HepG2 (cell line): Measurements from ENCODE around the gene ATG7. TPM values are rescaled to one million over a fixed set of nuclear protein-coding genes. Genes with fewer than 3 reads are reported as not detected.

Experiments
- ATAC-seq: fragments of 200-7000 bp; cut with Tn5 transposase; 3 replicates; pipeline ENCODE4 v1.9.1; 2020; ENCODE audit warnings: mild to moderate bottlenecking, moderate library complexity
- Bru-seq: library from RNA; stranded (reverse); fragments of 400-500 nt; gene quantifications from one replicate; lab custom pipeline; 2021; lab: Mats Ljungman, UMichigan
- BruChase-seq, 2 experiments: library from RNA; stranded (reverse); fragments of 400-500 nt; gene quantifications; one replicate each; lab custom pipeline; 2021; lab: Mats Ljungman, UMichigan
- BruUV-seq: library from RNA; stranded (reverse); fragments of 400-500 nt; replicated peaks from 2 replicates; lab custom pipeline; 2021; lab: Mats Ljungman, UMichigan
- CTCF ChIA-PET: fragments of 300-600 bp; formaldehyde crosslinking; extraction: SDS; loops from one replicate; lab custom pipeline; 2021; ENCODE audit warnings: low total read pairs, inconsistent platforms, low intra/inter-chr PET ratio; lab: Yijun Ruan, JAX
- POLR2A ChIA-PET: fragments of 350-600 bp; sonication (Branson Sonifier 250); formaldehyde crosslinking; loops from one replicate; lab custom pipeline; 2020; ENCODE audit warnings: antibody characterized with exemption, inconsistent platforms; lab: Yijun Ruan, JAX
- DNase-seq: peaks from one replicate; pipeline ENCODE4 v3.0.0-alpha.2; 2015; ENCODE audit warnings: low spot score
- FAIRE-seq: peaks from 3 replicates; lab custom pipeline; 2011; peaks lifted over from hg19 to GRCh38; lab: Jason Lieb, UNC
- H2AFZ ChIP-seq: one replicate; pipeline ENCODE4 v1.6.1; 2011; ENCODE audit warnings: low read length, inconsistent platforms
- H3K27ac ChIP-seq: fragments of 300-600 bp; 3 replicates; pipeline ENCODE4 v1.8.0; 2011; ENCODE audit warnings: mixed run types, mild to moderate bottlenecking, mixed read lengths, low read length, inconsistent platforms; ENCODE audit not compliant: insufficient read depth; ENCODE audit errors: extremely low read length
- H3K27me3 ChIP-seq, 2 experiments: fragments of 200-600 bp in 1 of 2; 2 replicates in 1 of 2; 3 replicates in 1 of 2; pipeline versions ENCODE4 v1.6.0 to v1.8.0; 2011; ENCODE audit warnings: low read length in 2 of 2, mild to moderate bottlenecking in 2 of 2, moderate library complexity in 2 of 2, inconsistent platforms in 1 of 2; ENCODE audit not compliant: insufficient read depth in 2 of 2, control insufficient read depth in 1 of 2
- H3K36me3 ChIP-seq, 2 experiments: fragments of 200-600 bp in 1 of 2; replicated peaks in 1 of 2; 2 replicates in 1 of 2; 3 replicates in 1 of 2; pipeline versions ENCODE4 v1.5.1 to v1.8.0; 2011; ENCODE audit warnings: low read length in 2 of 2, inconsistent platforms in 1 of 2; ENCODE audit not compliant: insufficient read depth in 2 of 2, control insufficient read depth in 1 of 2
- H3K4me1 ChIP-seq: 2 replicates; pipeline ENCODE4 v1.5.1; 2012; ENCODE audit warnings: low read length, inconsistent platforms; ENCODE audit not compliant: insufficient read depth
- H3K4me2 ChIP-seq: 2 replicates; pipeline ENCODE4 v1.6.0; 2011; ENCODE audit warnings: low read depth, low read length, inconsistent platforms
- H3K4me3 ChIP-seq, 3 experiments: fragments of 200-600 bp in 1 of 3; sonication (generic), shearing (Covaris generic) in 1 of 3; replicated peaks in 1 of 3; 2 replicates each; pipeline ENCODE4 v1.5.1; 2011 to 2016; ENCODE audit warnings: low read length in 3 of 3, inconsistent platforms in 2 of 3, low read depth in 2 of 3, mild to moderate bottlenecking in 2 of 3, control low read depth in 1 of 3, mixed read lengths in 1 of 3; ENCODE audit not compliant: insufficient read depth in 1 of 3
- H3K79me2 ChIP-seq: one replicate; pipeline ENCODE4 v1.6.1; 2011; ENCODE audit warnings: low read length, inconsistent platforms; ENCODE audit not compliant: insufficient read depth
- H3K9ac ChIP-seq: 2 replicates; pipeline ENCODE4 v1.6.0; 2011; ENCODE audit warnings: mild to moderate bottlenecking, low read depth, low read length, inconsistent platforms; ENCODE audit not compliant: insufficient read depth
- H3K9me3 ChIP-seq: 2 replicates; pipeline ENCODE4 v1.5.1; 2012; ENCODE audit warnings: mild to moderate bottlenecking, low read length
- H4K20me1 ChIP-seq: 2 replicates; pipeline ENCODE4 v1.6.0; 2011; ENCODE audit warnings: inconsistent platforms, mild to moderate bottlenecking, low read length, moderate library complexity; ENCODE audit not compliant: insufficient read depth
- ATF3 ChIP-seq: sonication (generic); formaldehyde crosslinking; IDR thresholded peaks from 2 replicates; pipeline ENCODE4 v1.4.0; 2020; ENCODE audit warnings: missing genetic modification reagents
- GTF3A ChIP-seq: sonication (generic); formaldehyde crosslinking; conservative IDR thresholded peaks from 2 replicates; pipeline ENCODE4 v1.4.0; 2020; ENCODE audit warnings: mild to moderate bottlenecking, missing genetic modification reagents
- HNRNPLL ChIP-seq: fragments of 200-400 bp; formaldehyde crosslinking; IDR thresholded peaks from 2 replicates; pipeline ENCODE4 v1.6.1; 2017; ENCODE audit warnings: mild to moderate bottlenecking, low read depth, low read length; ENCODE audit not compliant: poor library complexity, severe bottlenecking
- HOMEZ ChIP-seq: IDR thresholded peaks from 2 replicates; pipeline ENCODE4 v1.6.1; 2016; ENCODE audit warnings: low read depth
- SP1 ChIP-seq, 2 experiments: fragments of 450-650 bp in 1 of 2; sonication (generic) in 1 of 2; formaldehyde crosslinking in 1 of 2; IDR thresholded peaks; 2 replicates each; pipeline versions ENCODE4 v1.4.0 to v1.6.1; 2016 to 2020; ENCODE audit warnings: missing genetic modification reagents in 1 of 2
- TP53 ChIP-seq: sonication (generic); formaldehyde crosslinking; conservative IDR thresholded peaks from 2 replicates; pipeline ENCODE4 v1.4.0; 2020; ENCODE audit warnings: missing genetic modification reagents
- ZFP41 ChIP-seq: sonication (generic); formaldehyde crosslinking; IDR thresholded peaks from 2 replicates; pipeline ENCODE4 v1.4.0; 2020; ENCODE audit warnings: mild to moderate bottlenecking, missing genetic modification reagents, borderline replicate concordance
- ZNF326 ChIP-seq: sonication (generic); formaldehyde crosslinking; IDR thresholded peaks from 2 replicates; pipeline ENCODE4 v1.4.0; 2020; ENCODE audit warnings: missing genetic modification reagents, borderline replicate concordance
- ZNF556 ChIP-seq: sonication (generic); formaldehyde crosslinking; IDR thresholded peaks from 2 replicates; pipeline ENCODE4 v1.4.0; 2020; ENCODE audit warnings: mild to moderate bottlenecking, missing genetic modification reagents, borderline replicate concordance
- ZNF629 ChIP-seq: sonication (generic); formaldehyde crosslinking; conservative IDR thresholded peaks from 2 replicates; pipeline ENCODE4 v1.5.0; 2020; ENCODE audit warnings: missing genetic modification reagents
- WGBS: methylation state at CpG from one replicate; pipeline ENCODE4 v1.1.6; 2017; ENCODE audit warnings: low lambda C conversion rate; 5-methylcytosine and 5-hydroxymethylcytosine counted together
- in situ Hi-C: cut with HindIII; loops from 2 replicates; pipeline ENCODE4 v1.10.0; 2017; ENCODE audit warnings: low pct_unique_long_range_greater_than_20kb; ENCODE audit not compliant: extremely low pct_ligation_motif_present
- intact Hi-C: fragments of 100-400 bp; cut with micrococcal nuclease; formaldehyde crosslinking; loops from one replicate; pipeline ENCODE4 v1.10.0; 2022; ENCODE audit not compliant: unreplicated experiment
- long read RNA-seq, 2 experiments: library from RNA in 1 of 2; library from polyadenylated mRNA in 1 of 2; stranded (forward) in 1 of 2; unstranded in 1 of 2; transcript quantifications; one replicate each; pipeline ENCODE4 v2.0.0, GENCODE V29; 2019 to 2022
- polyA minus RNA-seq, 3 experiments: library from RNA; depleted of rRNA, polyadenylated mRNA; stranded (reverse); fragments of >200 nt; gene quantifications; 2 replicates each; pipeline ENCODE4 v1.2.3, GENCODE V29; 2011; ENCODE audit warnings: low replicate concordance in 1 of 3
- polyA plus RNA-seq, 8 experiments: library from polyadenylated mRNA; depleted of rRNA in 3 of 8; stranded (reverse) in 7 of 8; unstranded in 1 of 8; fragments of >200 nt; fragmentation: Illumina TruSeq in 4 of 8; extraction: Trizol in 4 of 8; gene quantifications; 2 replicates each; pipeline versions ENCODE4 v1.2.1 to v1.2.3, GENCODE V29; 2011 to 2016; ENCODE audit warnings: low read depth in 4 of 8, missing spikeins in 1 of 8, mixed read lengths in 1 of 8; ENCODE audit not compliant: insufficient read depth in 1 of 8
- total RNA-seq, 5 experiments: library from RNA; depleted of rRNA; stranded (reverse); fragments of >200 nt; fragmentation: Illumina TruSeq; extraction: Trizol; gene quantifications; 2 replicates each; pipeline ENCODE4 v1.2.3, GENCODE V29; 2016; ENCODE audit warnings: low read depth in 1 of 5
- TF ChIP-seq, protein P1 (sequence below): sonication (generic); formaldehyde crosslinking; IDR thresholded peaks from 2 replicates; pipeline ENCODE4 v1.4.0; 2020; ENCODE audit warnings: missing genetic modification reagents, mild to moderate bottlenecking, borderline replicate concordance

ATG7 gene
- total RNA-seq (2016; rRNA removed; fragmentation: Illumina TruSeq; extraction: Trizol) (22.1 and 31.4 TPM in 2 replicates), polyA plus RNA-seq (2011; rRNA removed) (7.8 and 7.9 TPM in 2 replicates), polyA minus RNA-seq (2011; rRNA and poly(A)+ RNA removed; ENCODE audit: low replicate concordance) (20.6 and 45.9 TPM in 2 replicates), Bru-seq, nascent RNA (percentile 53 among the genes with signal in this experiment), BruChase-seq, experiment 1, labeled RNA remaining after a 6-hour chase (percentile 48 among the genes with signal in this experiment), BruChase-seq, experiment 2, labeled RNA remaining after a 2-hour chase (percentile 57 among the genes with signal in this experiment)
- 15.8 and 23.9 TPM in 2 replicates for total RNA-seq (2016; cell fraction: cytosol; rRNA removed; fragmentation: Illumina TruSeq; extraction: Trizol; ENCODE audit: low read depth)
- 23.4 and 25.5 TPM in 2 replicates for total RNA-seq (2016; cell fraction: insoluble cytoplasmic fraction; rRNA removed; fragmentation: Illumina TruSeq; extraction: Trizol)
- total RNA-seq (2016; cell fraction: membrane; rRNA removed; fragmentation: Illumina TruSeq; extraction: Trizol) = 12.2 and 17.6 TPM in 2 replicates
- total RNA-seq (2016; cell fraction: nucleus; rRNA removed; fragmentation: Illumina TruSeq; extraction: Trizol) = 30.5 and 30.8 TPM in 2 replicates
- polyA plus RNA-seq (2011; cell fraction: cytosol; rRNA removed) = 8.6 and 9.9 TPM in 2 replicates
- 8.8 and 12.1 TPM in 2 replicates for polyA plus RNA-seq (2011; cell fraction: nucleus; rRNA removed)
- polyA plus RNA-seq (2012) = 7.2 and 9.9 TPM in 2 replicates
- polyA plus RNA-seq (2016; cell fraction: cytosol; fragmentation: Illumina TruSeq; extraction: Trizol; ENCODE audit: low read depth) = 3.6 and 4.5 TPM in 2 replicates
- 17.1 and 17.3 TPM in 2 replicates for polyA plus RNA-seq (2016; cell fraction: insoluble cytoplasmic fraction; fragmentation: Illumina TruSeq; extraction: Trizol; ENCODE audit: low read depth)
- polyA plus RNA-seq (2016; cell fraction: membrane; fragmentation: Illumina TruSeq; extraction: Trizol; ENCODE audit: low read depth) = 5.1 and 5.2 TPM in 2 replicates
- 6.9 and 8.1 TPM in 2 replicates for polyA plus RNA-seq (2016; cell fraction: nucleus; fragmentation: Illumina TruSeq; extraction: Trizol; ENCODE audit: insufficient read depth, low read depth)
- polyA minus RNA-seq (2011; cell fraction: cytosol; rRNA and poly(A)+ RNA removed) = 9.0 and 9.6 TPM in 2 replicates
- 28.8 and 42.5 TPM in 2 replicates for polyA minus RNA-seq (2011; cell fraction: nucleus; rRNA and poly(A)+ RNA removed)
- long read RNA-seq, experiment 1, full-length matches to known transcripts = 5 of 14 reads
- long read RNA-seq, experiment 1, partial matches to known transcripts = 5 of 14 reads
- long read RNA-seq, experiment 1, other reads (novel, unspliced or antisense) = 4 of 14 reads
- long read RNA-seq, experiment 2, full-length matches to known transcripts = 6 of 32 reads
- long read RNA-seq, experiment 2, partial matches to known transcripts = 13 of 32 reads
- long read RNA-seq, experiment 2, other reads (novel, unspliced or antisense) = 13 of 32 reads

- H3K4me3 ChIP-seq = peak within 1 kb of the TSS; percentile 89 to 99 (median 91)
- ATAC-seq = peak; percentile 95
- WGBS = 1% methylated on average over 18 of the region's 51 CpGs
- BruUV-seq = TSS peak; percentile 88
- CTCF ChIA-PET = no interaction called here
- peak within 1 kb of the TSS; percentile 66 for H3K27ac ChIP-seq
- H2AFZ ChIP-seq = peak within 1 kb of the TSS; percentile 95
- peaks cover 18% of the 10 kb centered on the region for H3K79me2 ChIP-seq
- in situ Hi-C loops (no loop called here), intact Hi-C loops (loop anchor here (2.0 kb wide), 1 partner anchor 35 kb away; no protein-coding TSS in a partner anchor)
- POLR2A ChIA-PET = interaction anchor here (0.7 to 1.5 kb wide), 6 partner anchors 11 to 40 kb away, joined by 3 to 9 read pairs (median 4); no protein-coding TSS in a partner anchor
- H3K4me1 ChIP-seq = peaks cover 32% of the 10 kb centered on the region
- FAIRE-seq = peak; percentile 72
- no peaks in the 10 kb centered on the region; a peak in 1 of 5 replicates for H3K27me3 ChIP-seq
- no peaks in the 10 kb centered on the region for H4K20me1 ChIP-seq
- no peaks in the 10 kb centered on the region for H3K9me3 ChIP-seq
- H3K36me3 ChIP-seq = no peaks in the 10 kb centered on the region
- H3K4me2 ChIP-seq = peak within 1 kb of the TSS; percentile 90
- DNase-seq = peak; percentile 91
- peak within 1 kb of the TSS; percentile 94 for H3K9ac ChIP-seq
- TF ChIP-seq HNRNPLL (peak; percentile 76), ATF3 (CRISPR knock-in tag) (peak; percentile 97), ZNF629 (CRISPR knock-in tag) (peak; percentile 95), ZNF326 (CRISPR knock-in tag) (no peak), ZNF556 (peak; percentile 89; the same call in 1 of the 2 replicates), SP1 (IDR thresholded peaks at IDR 0.05) (no peak), SP1 (CRISPR knock-in tag; IDR thresholded peaks at IDR 0.05) (peak; percentile 68; the same call in 1 of the 2 replicates), HOMEZ (CRISPR knock-in tag) (no peak), TP53 (CRISPR knock-in tag) (0 out of 2 replicates have a peak, but pooled peaks have one; percentile 68), GTF3A (CRISPR knock-in tag) (no peak), ZFP41 (CRISPR knock-in tag) (no peak)
- TF ChIP-seq, protein P1, sequence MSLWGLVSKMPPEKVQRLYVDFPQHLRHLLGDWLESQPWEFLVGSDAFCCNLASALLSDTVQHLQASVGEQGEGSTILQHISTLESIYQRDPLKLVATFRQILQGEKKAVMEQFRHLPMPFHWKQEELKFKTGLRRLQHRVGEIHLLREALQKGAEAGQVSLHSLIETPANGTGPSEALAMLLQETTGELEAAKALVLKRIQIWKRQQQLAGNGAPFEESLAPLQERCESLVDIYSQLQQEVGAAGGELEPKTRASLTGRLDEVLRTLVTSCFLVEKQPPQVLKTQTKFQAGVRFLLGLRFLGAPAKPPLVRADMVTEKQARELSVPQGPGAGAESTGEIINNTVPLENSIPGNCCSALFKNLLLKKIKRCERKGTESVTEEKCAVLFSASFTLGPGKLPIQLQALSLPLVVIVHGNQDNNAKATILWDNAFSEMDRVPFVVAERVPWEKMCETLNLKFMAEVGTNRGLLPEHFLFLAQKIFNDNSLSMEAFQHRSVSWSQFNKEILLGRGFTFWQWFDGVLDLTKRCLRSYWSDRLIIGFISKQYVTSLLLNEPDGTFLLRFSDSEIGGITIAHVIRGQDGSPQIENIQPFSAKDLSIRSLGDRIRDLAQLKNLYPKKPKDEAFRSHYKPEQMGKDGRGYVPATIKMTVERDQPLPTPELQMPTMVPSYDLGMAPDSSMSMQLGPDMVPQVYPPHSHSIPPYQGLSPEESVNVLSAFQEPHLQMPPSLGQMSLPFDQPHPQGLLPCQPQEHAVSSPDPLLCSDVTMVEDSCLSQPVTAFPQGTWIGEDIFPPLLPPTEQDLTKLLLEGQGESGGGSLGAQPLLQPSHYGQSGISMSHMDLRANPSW = no peak
These were observed at the start of gene ATG7 for GRCh38 chr3:11271986-11272904. ATG7 (plus strand) TSS chr3:11272397; CDS start chr3:11298696, 26,299 bp downstream.
